Measurements from ENCODE around the gene ZNF205.

DNA sequence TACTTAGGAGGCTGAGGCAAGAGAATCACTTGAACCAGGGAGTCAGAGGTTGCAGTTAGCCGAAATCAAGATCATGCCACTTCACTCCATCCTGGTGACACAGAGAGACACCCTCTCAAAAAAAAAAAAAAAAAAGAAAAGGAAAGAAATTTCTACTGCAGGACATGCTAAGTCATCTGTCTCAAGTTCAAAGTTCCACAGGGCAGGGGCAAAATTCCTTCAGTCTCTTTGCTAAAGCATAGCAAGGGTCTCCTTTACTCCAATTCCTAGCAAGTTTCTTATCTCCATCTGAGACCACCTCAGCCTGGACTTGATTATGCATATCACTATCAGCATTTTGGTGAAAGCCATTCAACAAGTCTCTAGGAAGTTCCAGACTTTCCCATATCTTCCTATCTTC lies 27.9 kb upstream of the ZNF205 start:
- TF ChIP-seq, protein P1, sequence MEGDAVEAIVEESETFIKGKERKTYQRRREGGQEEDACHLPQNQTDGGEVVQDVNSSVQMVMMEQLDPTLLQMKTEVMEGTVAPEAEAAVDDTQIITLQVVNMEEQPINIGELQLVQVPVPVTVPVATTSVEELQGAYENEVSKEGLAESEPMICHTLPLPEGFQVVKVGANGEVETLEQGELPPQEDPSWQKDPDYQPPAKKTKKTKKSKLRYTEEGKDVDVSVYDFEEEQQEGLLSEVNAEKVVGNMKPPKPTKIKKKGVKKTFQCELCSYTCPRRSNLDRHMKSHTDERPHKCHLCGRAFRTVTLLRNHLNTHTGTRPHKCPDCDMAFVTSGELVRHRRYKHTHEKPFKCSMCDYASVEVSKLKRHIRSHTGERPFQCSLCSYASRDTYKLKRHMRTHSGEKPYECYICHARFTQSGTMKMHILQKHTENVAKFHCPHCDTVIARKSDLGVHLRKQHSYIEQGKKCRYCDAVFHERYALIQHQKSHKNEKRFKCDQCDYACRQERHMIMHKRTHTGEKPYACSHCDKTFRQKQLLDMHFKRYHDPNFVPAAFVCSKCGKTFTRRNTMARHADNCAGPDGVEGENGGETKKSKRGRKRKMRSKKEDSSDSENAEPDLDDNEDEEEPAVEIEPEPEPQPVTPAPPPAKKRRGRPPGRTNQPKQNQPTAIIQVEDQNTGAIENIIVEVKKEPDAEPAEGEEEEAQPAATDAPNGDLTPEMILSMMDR (conservative IDR thresholded peaks at IDR 0.05; ENCODE audit: low read depth, low read length): no peak
- TF ChIP-seq EZH2 (IDR thresholded peaks at IDR 0.05; ENCODE audit: low read length, unreplicated experiment): no peak
- TF ChIP-seq EZH2phosphoT487 (IDR thresholded peaks at IDR 0.05; ENCODE audit: borderline replicate concordance, low read length): no peak
